PFSK-1 (cell line): ENCODE data around the gene TASP1.

Source experiments
- FOXP2 ChIP-seq: optimal IDR thresholded peaks from 2 replicates; pipeline ENCODE3; 2011; ENCODE audit warnings: borderline replicate concordance, control low read depth, inconsistent platforms; ENCODE audit not compliant: insufficient read depth; ENCODE audit errors: extremely low read length, extremely low read depth
- POLR2AphosphoS5 ChIP-seq: IDR thresholded peaks from 2 replicates; pipeline ENCODE4 v1.6.1; 2012; ENCODE audit warnings: low read depth, mild to moderate bottlenecking, control low read depth, low read length, moderate library complexity
- SIN3A ChIP-seq: IDR thresholded peaks from 2 replicates; pipeline ENCODE4 v1.6.1; 2012; ENCODE audit warnings: mild to moderate bottlenecking, low read length, moderate library complexity, borderline replicate concordance; ENCODE audit not compliant: insufficient read depth
- TAF1 ChIP-seq: IDR thresholded peaks from 2 replicates; pipeline ENCODE4 v1.6.1; 2012; ENCODE audit warnings: low read length, control low read depth, borderline replicate concordance; ENCODE audit not compliant: insufficient read depth
- TF ChIP-seq, protein P1 (sequence below), 2 experiments: IDR thresholded peaks; 2 replicates each; pipeline versions ENCODE4 v1.6.1 to v1.8.0; 2011 to 2012; ENCODE audit warnings: low read depth in 2 of 2, low read length in 2 of 2, control low read depth in 1 of 2, inconsistent platforms in 1 of 2, mild to moderate bottlenecking in 1 of 2, moderate library complexity in 1 of 2; ENCODE audit not compliant: insufficient read depth in 1 of 2

The TASP1 gene

DNA sequence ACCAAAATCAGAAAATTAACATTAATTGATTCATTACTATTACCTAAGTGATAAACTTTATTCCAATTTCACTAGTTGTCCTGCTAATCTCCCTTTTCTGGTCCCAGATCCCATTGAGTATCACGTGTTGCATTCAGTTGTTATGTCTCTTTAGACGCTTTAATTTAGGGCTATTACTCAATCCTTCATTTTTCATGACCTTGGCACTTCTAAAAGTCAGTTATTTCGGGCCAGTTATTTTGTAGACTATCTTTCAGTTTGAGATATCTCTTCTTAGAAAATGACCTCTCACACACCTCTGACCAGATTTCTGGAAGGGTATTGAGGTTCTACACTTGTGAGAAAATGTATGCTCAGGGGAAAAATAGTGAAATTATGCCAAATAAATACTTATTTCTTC is 34.0 kb upstream of the TASP1 start:
- TF ChIP-seq POLR2AphosphoS5 (no peak), SIN3A (no peak)
- TF ChIP-seq, protein P1, sequence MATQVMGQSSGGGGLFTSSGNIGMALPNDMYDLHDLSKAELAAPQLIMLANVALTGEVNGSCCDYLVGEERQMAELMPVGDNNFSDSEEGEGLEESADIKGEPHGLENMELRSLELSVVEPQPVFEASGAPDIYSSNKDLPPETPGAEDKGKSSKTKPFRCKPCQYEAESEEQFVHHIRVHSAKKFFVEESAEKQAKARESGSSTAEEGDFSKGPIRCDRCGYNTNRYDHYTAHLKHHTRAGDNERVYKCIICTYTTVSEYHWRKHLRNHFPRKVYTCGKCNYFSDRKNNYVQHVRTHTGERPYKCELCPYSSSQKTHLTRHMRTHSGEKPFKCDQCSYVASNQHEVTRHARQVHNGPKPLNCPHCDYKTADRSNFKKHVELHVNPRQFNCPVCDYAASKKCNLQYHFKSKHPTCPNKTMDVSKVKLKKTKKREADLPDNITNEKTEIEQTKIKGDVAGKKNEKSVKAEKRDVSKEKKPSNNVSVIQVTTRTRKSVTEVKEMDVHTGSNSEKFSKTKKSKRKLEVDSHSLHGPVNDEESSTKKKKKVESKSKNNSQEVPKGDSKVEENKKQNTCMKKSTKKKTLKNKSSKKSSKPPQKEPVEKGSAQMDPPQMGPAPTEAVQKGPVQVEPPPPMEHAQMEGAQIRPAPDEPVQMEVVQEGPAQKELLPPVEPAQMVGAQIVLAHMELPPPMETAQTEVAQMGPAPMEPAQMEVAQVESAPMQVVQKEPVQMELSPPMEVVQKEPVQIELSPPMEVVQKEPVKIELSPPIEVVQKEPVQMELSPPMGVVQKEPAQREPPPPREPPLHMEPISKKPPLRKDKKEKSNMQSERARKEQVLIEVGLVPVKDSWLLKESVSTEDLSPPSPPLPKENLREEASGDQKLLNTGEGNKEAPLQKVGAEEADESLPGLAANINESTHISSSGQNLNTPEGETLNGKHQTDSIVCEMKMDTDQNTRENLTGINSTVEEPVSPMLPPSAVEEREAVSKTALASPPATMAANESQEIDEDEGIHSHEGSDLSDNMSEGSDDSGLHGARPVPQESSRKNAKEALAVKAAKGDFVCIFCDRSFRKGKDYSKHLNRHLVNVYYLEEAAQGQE (IDR thresholded peaks at IDR 0.05; ENCODE audit: insufficient read depth in 1 of 2, low read depth in 2 of 2, low read length in 2 of 2) = no peak

DNA sequence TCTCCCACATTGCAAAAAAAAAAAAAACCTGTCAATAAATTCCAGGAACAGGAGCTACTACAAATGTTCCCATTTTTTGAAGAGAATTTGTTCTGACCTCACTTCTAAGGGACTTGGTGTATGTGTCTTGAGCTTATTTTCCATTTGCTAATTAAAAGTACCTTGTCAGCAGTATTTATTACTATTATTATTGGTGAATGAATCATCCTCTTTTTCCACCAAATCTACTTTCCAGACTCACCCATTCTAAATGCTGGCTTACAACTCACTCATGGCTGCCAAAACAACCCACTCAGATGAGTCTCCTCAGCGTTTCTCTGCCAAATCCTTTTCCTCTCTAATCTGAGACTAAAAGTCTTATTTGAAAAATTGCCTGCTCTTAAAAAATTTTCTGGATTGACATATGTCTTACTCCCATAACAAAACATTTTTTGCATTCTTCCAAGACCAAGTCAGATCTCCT is 33.2 kb upstream of the TASP1 start:
- no peak for TF ChIP-seq TAF1
- TF ChIP-seq FOXP2 = no peak
- no peak for TF ChIP-seq POLR2AphosphoS5
- TF ChIP-seq, protein P1 (IDR thresholded peaks at IDR 0.05; ENCODE audit: insufficient read depth in 1 of 2, low read depth in 2 of 2, low read length in 2 of 2) = no peak
- TF ChIP-seq SIN3A = no peak

- TF ChIP-seq POLR2AphosphoS5 (no peak), FOXP2 (no peak), SIN3A (no peak)
Measured at GRCh38 chr20:13671512-13671911, 32.8 kb upstream of the TASP1 start.

- TF ChIP-seq, protein P1 (IDR thresholded peaks at IDR 0.05; ENCODE audit: insufficient read depth in 1 of 2, low read depth in 2 of 2, low read length in 2 of 2) = no peak
- TF ChIP-seq TAF1 (no peak), FOXP2 (no peak), POLR2AphosphoS5 (no peak), SIN3A (no peak)
Measured at GRCh38 chr20:13670160-13670559, 31.4 kb upstream of the TASP1 start.

DNA sequence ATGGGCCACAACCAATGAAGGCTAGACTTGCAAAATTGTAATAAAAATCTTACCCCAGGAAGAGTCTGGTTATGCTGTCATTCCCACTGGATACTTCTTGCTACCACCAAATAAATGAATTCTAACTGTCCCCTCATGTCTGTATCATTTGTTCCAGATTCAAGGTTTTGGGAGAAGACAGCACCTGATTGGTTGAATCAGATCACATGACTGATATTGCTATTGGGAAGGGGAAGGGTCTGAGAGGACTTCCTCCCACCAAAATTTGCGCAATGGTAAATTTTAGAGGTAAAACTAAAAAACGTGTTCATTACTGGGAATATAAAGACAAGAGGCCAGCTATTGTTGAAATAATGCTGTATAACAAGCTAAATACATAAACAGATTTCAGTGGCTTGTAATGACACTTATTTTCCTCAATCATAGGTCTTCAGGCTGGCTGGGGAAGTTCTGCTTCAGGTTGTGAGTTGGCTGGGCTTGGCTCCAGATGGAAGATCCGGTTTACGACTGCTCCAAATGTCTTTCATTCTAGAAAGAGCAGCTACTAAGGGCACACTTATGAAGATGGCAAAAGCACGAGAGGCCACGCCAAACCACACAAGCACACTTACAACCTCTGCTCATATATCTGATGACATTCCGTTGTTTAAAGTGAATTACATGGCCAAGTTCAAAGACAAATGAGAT is 27.1 kb upstream of the TASP1 start:
- TF ChIP-seq SIN3A (no peak), POLR2AphosphoS5 (no peak)

GRCh38 chr20:13661070-13661685 is 22.4 kb upstream of the TASP1 start:
- TF ChIP-seq TAF1 = no peak
- no peak for TF ChIP-seq POLR2AphosphoS5
- TF ChIP-seq SIN3A = no peak
